WTC11 (cell line): Measurements from ENCODE around the gene NOP10. TPM values are rescaled to one million over a fixed set of nuclear protein-coding genes. Genes with fewer than 3 reads are reported as not detected.
"Not testable (repeated sequence)": the region's sequence is repeated elsewhere in the genome, so short reads cannot be mapped to it uniquely, and the experiment has no call there.

ENCODE experiments used
- ATAC-seq: fragments of 200-7000 bp; cut with Tn5 transposase; 2 replicates; pipeline ENCODE4 v1.10.0; 2021; ENCODE audit warnings: mild to moderate bottlenecking, moderate library complexity
- CTCF ChIA-PET: fragments of 300-600 bp; sonication (Branson Sonifier 250); formaldehyde crosslinking; loops from one replicate; lab custom pipeline; 2021; ENCODE audit warnings: antibody characterized with exemption; lab: Charles Lee
- POLR2A ChIA-PET: fragments of 350-600 bp; sonication (Branson Sonifier 250); formaldehyde crosslinking; loops from one replicate; lab custom pipeline; 2021; ENCODE audit warnings: antibody characterized with exemption; lab: Charles Lee
- DNase-seq: peaks from one replicate; pipeline ENCODE4 v3.0.0; 2021; ENCODE audit warnings: low spot score
- H3K27ac Mint-ChIP-seq: 2 replicates; pipeline ENCODE4 v1.8.0; 2021; ENCODE audit warnings: mixed read lengths
- H3K27me3 Mint-ChIP-seq: 2 replicates; pipeline ENCODE4 v1.8.0; 2021; ENCODE audit warnings: low read depth, mild to moderate bottlenecking, moderate library complexity, mixed read lengths
- H3K36me3 Mint-ChIP-seq: 2 replicates; pipeline ENCODE4 v1.8.0; 2021; ENCODE audit warnings: mixed read lengths
- H3K4me1 Mint-ChIP-seq: 2 replicates; pipeline ENCODE4 v1.8.0; 2022; ENCODE audit warnings: mixed read lengths
- H3K4me3 Mint-ChIP-seq: 2 replicates; pipeline ENCODE4 v1.8.0; 2021; ENCODE audit warnings: mild to moderate bottlenecking, moderate library complexity, mixed read lengths
- H3K9me3 Mint-ChIP-seq: 2 replicates; pipeline ENCODE4 v1.8.0; 2021; ENCODE audit warnings: mixed read lengths
- CBFB ChIP-seq: sonication (generic); formaldehyde crosslinking; IDR thresholded peaks from 2 replicates; pipeline ENCODE4 v1.8.1; 2022; ENCODE audit warnings: mild to moderate bottlenecking, low read depth, missing genetic modification reagents
- CREM ChIP-seq: sonication (generic); formaldehyde crosslinking; IDR thresholded peaks from 2 replicates; pipeline ENCODE4 v1.8.1; 2022; ENCODE audit warnings: mild to moderate bottlenecking, missing genetic modification reagents, moderate library complexity
- ELF4 ChIP-seq: sonication (generic); formaldehyde crosslinking; IDR thresholded peaks from 2 replicates; pipeline ENCODE4 v1.8.1; 2022; ENCODE audit warnings: low read depth, mild to moderate bottlenecking, moderate library complexity, missing genetic modification reagents
- EMX1 ChIP-seq: fragments of 250-450 bp; sonication (Bioruptor Pico); IDR thresholded peaks from 2 replicates; pipeline ENCODE4 v1.8.0; 2021; ENCODE audit warnings: mild to moderate bottlenecking
- IRF2 ChIP-seq: sonication (generic); formaldehyde crosslinking; IDR thresholded peaks from 2 replicates; pipeline ENCODE4 v1.8.0; 2022; ENCODE audit warnings: low read depth, missing genetic modification reagents, borderline replicate concordance
- JAZF1 ChIP-seq: fragments of 250-450 bp; sonication (Bioruptor Pico); IDR thresholded peaks from 2 replicates; pipeline ENCODE4 v1.9.0; 2021; ENCODE audit warnings: moderate library complexity, mild to moderate bottlenecking, inconsistent platforms
- MYBL2 ChIP-seq: sonication (generic); formaldehyde crosslinking; IDR thresholded peaks from 2 replicates; pipeline ENCODE4 v1.8.1; 2023; ENCODE audit warnings: mild to moderate bottlenecking, moderate library complexity, missing genetic modification reagents
- NFYB ChIP-seq: sonication (generic); formaldehyde crosslinking; conservative IDR thresholded peaks from 2 replicates; pipeline ENCODE4 v1.8.0; 2022; ENCODE audit warnings: low read depth, missing genetic modification reagents
- NR1H2 ChIP-seq: sonication (generic); formaldehyde crosslinking; IDR thresholded peaks from 2 replicates; pipeline ENCODE4 v1.9.0; 2021; ENCODE audit warnings: mild to moderate bottlenecking, moderate library complexity, missing genetic modification reagents
- NR2C2 ChIP-seq: sonication (generic); formaldehyde crosslinking; IDR thresholded peaks from 2 replicates; pipeline ENCODE4 v1.8.0; 2022; ENCODE audit warnings: mild to moderate bottlenecking, missing genetic modification reagents
- OVOL2 ChIP-seq: fragments of 250-450 bp; sonication (Bioruptor Pico); IDR thresholded peaks from 2 replicates; pipeline ENCODE4 v1.9.0; 2021; ENCODE audit warnings: mild to moderate bottlenecking, borderline replicate concordance
- PRRX2 ChIP-seq: fragments of 250-450 bp; sonication (Bioruptor Pico); IDR thresholded peaks from 2 replicates; pipeline ENCODE4 v1.8.0; 2021; ENCODE audit warnings: mild to moderate bottlenecking
- TEAD1 ChIP-seq: sonication (generic); formaldehyde crosslinking; IDR thresholded peaks from 2 replicates; pipeline ENCODE4 v1.8.0; 2022; ENCODE audit warnings: mild to moderate bottlenecking, missing genetic modification reagents
- TP53 ChIP-seq: sonication (generic); formaldehyde crosslinking; IDR thresholded peaks from 2 replicates; pipeline ENCODE4 v1.8.1; 2023; ENCODE audit warnings: mild to moderate bottlenecking, missing genetic modification reagents
- ZBTB21 ChIP-seq: sonication (generic); formaldehyde crosslinking; IDR thresholded peaks from 2 replicates; pipeline ENCODE4 v1.8.1; 2023; ENCODE audit warnings: mild to moderate bottlenecking, missing genetic modification reagents, borderline replicate concordance
- ZNF121 ChIP-seq: sonication (generic); formaldehyde crosslinking; IDR thresholded peaks from 2 replicates; pipeline ENCODE4 v1.8.0; 2023; ENCODE audit warnings: missing genetic modification reagents
- ZNF263 ChIP-seq: sonication (generic); formaldehyde crosslinking; IDR thresholded peaks from 2 replicates; pipeline ENCODE4 v1.8.1; 2022; ENCODE audit warnings: low read depth, mild to moderate bottlenecking, moderate library complexity, missing genetic modification reagents
- ZNF396 ChIP-seq: fragments of 250-450 bp; sonication (Bioruptor Pico); IDR thresholded peaks from 2 replicates; pipeline ENCODE4 v1.8.0; 2021; ENCODE audit warnings: mild to moderate bottlenecking, moderate library complexity, borderline replicate concordance
- ZNF423 ChIP-seq: fragments of 250-450 bp; sonication (Bioruptor Pico); IDR thresholded peaks from 2 replicates; pipeline ENCODE4 v2.1.2; 2022; ENCODE audit warnings: mild to moderate bottlenecking, moderate library complexity
- total RNA-seq: library from RNA; stranded (reverse); gene quantifications from 3 replicates; pipeline ENCODE4 v1.2.3, GENCODE V29; 2021
- TF ChIP-seq, protein P1 (sequence below): sonication (generic); formaldehyde crosslinking; IDR thresholded peaks from 2 replicates; pipeline ENCODE4 v1.8.0; 2023; ENCODE audit warnings: missing genetic modification reagents
- TF ChIP-seq, protein P2 (sequence below): sonication (generic); formaldehyde crosslinking; IDR thresholded peaks from 2 replicates; pipeline ENCODE4 v1.8.1; 2023; ENCODE audit warnings: mild to moderate bottlenecking, missing genetic modification reagents, borderline replicate concordance
- TF ChIP-seq, protein P3 (sequence below): sonication (generic); formaldehyde crosslinking; conservative IDR thresholded peaks from 2 replicates; pipeline ENCODE4 v1.8.1; 2023; ENCODE audit warnings: mild to moderate bottlenecking, low read depth, missing genetic modification reagents, moderate library complexity
- TF ChIP-seq, protein P4 (sequence below): sonication (generic); formaldehyde crosslinking; conservative IDR thresholded peaks from 2 replicates; pipeline ENCODE4 v1.8.1; 2022; ENCODE audit warnings: mild to moderate bottlenecking, missing genetic modification reagents
- TF ChIP-seq, protein P5 (sequence below): sonication (generic); formaldehyde crosslinking; IDR thresholded peaks from 2 replicates; pipeline ENCODE4 v1.8.0; 2022; ENCODE audit warnings: mild to moderate bottlenecking, missing genetic modification reagents

The NOP10 gene
- total RNA-seq, 1 experiment from 2014 or later: 220 TPM

DNA sequence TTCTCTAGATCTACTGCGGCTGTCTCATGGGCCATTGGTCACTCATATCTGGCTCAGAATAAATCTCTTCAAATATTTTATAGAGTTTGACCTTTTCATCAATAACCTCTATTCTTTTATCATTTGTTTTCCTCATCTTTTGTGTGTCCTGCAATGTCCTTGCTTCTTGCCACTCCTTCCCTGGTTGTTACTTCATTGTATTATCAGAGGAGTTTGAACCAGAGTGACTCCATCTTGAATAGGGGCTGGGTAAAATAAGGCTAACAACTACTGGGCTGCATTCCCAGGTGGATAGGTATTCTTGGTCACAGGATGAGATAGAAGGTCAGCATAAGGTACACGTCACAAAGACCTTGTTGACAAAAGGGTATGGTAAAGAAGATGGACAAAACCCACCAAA is 33.9 kb upstream of the NOP10 start:
- Mint-ChIP-seq H3K36me3 (peaks cover 19% of the 10 kb centered on the region), H3K27me3 (peaks cover 25% of the 10 kb centered on the region), H3K4me3 (no peak overlapping the region), H3K4me1 (peaks cover 13% of the 10 kb centered on the region), H3K27ac (no peak overlapping the region), H3K9me3 (peaks cover 29% of the 10 kb centered on the region)
- TF ChIP-seq, protein P1, sequence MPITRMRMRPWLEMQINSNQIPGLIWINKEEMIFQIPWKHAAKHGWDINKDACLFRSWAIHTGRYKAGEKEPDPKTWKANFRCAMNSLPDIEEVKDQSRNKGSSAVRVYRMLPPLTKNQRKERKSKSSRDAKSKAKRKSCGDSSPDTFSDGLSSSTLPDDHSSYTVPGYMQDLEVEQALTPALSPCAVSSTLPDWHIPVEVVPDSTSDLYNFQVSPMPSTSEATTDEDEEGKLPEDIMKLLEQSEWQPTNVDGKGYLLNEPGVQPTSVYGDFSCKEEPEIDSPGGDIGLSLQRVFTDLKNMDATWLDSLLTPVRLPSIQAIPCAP (CRISPR knock-in tag): no peak
- no peak for TF ChIP-seq ZNF263 (CRISPR knock-in tag)
- TF ChIP-seq TP53: no peak
- no peak for TF ChIP-seq TEAD1 (CRISPR knock-in tag)
- no peak for TF ChIP-seq ZNF423
- no peak for TF ChIP-seq NFYB (CRISPR knock-in tag)
- TF ChIP-seq NR1H2 (CRISPR knock-in tag): no peak
- no peak for TF ChIP-seq ZNF121 (CRISPR knock-in tag)
- no peak for TF ChIP-seq OVOL2
- TF ChIP-seq ZBTB21: no peak
- TF ChIP-seq, protein P2, sequence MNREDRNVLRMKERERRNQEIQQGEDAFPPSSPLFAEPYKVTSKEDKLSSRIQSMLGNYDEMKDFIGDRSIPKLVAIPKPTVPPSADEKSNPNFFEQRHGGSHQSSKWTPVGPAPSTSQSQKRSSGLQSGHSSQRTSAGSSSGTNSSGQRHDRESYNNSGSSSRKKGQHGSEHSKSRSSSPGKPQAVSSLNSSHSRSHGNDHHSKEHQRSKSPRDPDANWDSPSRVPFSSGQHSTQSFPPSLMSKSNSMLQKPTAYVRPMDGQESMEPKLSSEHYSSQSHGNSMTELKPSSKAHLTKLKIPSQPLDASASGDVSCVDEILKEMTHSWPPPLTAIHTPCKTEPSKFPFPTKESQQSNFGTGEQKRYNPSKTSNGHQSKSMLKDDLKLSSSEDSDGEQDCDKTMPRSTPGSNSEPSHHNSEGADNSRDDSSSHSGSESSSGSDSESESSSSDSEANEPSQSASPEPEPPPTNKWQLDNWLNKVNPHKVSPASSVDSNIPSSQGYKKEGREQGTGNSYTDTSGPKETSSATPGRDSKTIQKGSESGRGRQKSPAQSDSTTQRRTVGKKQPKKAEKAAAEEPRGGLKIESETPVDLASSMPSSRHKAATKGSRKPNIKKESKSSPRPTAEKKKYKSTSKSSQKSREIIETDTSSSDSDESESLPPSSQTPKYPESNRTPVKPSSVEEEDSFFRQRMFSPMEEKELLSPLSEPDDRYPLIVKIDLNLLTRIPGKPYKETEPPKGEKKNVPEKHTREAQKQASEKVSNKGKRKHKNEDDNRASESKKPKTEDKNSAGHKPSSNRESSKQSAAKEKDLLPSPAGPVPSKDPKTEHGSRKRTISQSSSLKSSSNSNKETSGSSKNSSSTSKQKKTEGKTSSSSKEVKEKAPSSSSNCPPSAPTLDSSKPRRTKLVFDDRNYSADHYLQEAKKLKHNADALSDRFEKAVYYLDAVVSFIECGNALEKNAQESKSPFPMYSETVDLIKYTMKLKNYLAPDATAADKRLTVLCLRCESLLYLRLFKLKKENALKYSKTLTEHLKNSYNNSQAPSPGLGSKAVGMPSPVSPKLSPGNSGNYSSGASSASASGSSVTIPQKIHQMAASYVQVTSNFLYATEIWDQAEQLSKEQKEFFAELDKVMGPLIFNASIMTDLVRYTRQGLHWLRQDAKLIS (CRISPR knock-in tag): no peak
- no peak for TF ChIP-seq ZNF396 (CRISPR knock-in tag)
- ChIA-PET CTCF (no interaction called here), POLR2A (interaction anchor here (0.9 kb wide), 1 partner anchor 9 kb away, joined by 3 read pairs; no protein-coding TSS in a partner anchor)
- ATAC-seq (no peak), DNase-seq (no peak)

DNA sequence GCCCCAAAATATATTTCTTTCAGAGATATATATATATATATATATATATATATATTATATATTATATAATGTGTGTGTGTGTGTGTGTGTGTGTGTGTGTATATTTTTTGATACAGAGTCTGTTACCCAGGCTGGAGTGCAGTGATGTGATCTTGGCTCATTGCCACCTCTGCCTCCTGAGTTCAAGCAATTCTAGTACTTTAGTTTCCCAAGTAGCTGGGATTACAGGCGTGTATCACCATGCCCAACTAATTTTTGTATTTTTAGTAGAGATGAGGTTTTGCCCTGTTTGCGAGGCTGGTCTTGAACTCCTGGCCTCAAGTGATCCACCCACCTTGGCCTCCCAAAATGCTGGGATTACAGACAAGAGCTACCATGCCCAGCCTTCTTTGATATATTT is 32.6 kb upstream of the NOP10 start:
- POLR2A ChIA-PET: not testable (repeated sequence)

DNA sequence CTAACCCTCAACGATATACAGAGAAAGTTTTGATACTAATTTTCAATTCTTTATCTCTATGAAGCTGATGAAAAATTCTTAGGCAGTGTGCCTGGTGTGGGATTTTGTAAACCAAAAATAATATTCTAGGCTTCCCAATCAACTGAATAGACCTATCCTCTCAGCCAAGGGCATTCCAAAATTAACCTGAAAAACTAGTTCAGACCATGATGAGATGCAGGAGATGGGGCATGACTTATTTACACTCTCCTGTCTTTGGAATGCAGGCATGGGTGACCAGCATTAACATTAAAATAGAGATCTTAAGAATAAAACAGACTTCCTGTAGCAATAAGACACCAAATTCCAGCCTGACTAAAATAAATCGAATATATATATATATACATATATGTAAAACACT is 31.9 kb upstream of the NOP10 start:
- POLR2A ChIA-PET: no interaction called here

More for the DNA sequence above, 32.6 kb upstream of the NOP10 start:
- CTCF ChIA-PET, ATAC-seq, H3K4me3 Mint-ChIP-seq, DNase-seq, H3K27ac Mint-ChIP-seq: not testable (repeated sequence)
- Mint-ChIP-seq H3K27me3 (peaks cover 25% of the 10 kb centered on the region), H3K4me1 (peaks cover 13% of the 10 kb centered on the region), H3K36me3 (peaks cover 17% of the 10 kb centered on the region), H3K9me3 (peaks cover 35% of the 10 kb centered on the region)

DNA sequence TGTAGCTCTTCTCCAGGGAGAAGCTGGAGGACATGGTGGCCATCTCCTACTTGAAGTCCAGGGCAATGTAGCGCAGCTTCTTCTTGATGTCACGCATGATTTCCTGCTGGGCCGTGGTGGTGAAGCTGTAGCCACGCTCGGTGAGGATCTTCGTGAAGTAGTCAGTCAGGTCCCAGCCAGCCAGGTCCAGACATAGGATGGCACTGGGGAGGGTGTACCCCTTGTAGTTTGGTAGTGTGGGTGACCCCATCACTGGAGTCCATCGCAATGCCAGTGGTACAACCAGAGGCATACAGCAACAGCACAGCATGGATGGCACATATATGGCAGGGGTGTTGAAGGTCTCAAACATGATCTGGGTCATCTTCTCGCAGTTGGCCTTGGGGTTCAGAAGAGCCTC is 31.0 kb upstream of the NOP10 start:
- ChIA-PET POLR2A (no interaction called here), CTCF (no interaction called here)
- peaks cover 17% of the 10 kb centered on the region for H3K36me3 Mint-ChIP-seq
- H3K9me3 Mint-ChIP-seq: peaks cover 35% of the 10 kb centered on the region
- H3K27me3 Mint-ChIP-seq: peaks cover 25% of the 10 kb centered on the region
- ATAC-seq (no peak), DNase-seq (no peak)
- no peak overlapping the region for H3K27ac Mint-ChIP-seq
- peaks cover 13% of the 10 kb centered on the region for H3K4me1 Mint-ChIP-seq
- H3K4me3 Mint-ChIP-seq: no peak overlapping the region
- TF ChIP-seq, protein P3, sequence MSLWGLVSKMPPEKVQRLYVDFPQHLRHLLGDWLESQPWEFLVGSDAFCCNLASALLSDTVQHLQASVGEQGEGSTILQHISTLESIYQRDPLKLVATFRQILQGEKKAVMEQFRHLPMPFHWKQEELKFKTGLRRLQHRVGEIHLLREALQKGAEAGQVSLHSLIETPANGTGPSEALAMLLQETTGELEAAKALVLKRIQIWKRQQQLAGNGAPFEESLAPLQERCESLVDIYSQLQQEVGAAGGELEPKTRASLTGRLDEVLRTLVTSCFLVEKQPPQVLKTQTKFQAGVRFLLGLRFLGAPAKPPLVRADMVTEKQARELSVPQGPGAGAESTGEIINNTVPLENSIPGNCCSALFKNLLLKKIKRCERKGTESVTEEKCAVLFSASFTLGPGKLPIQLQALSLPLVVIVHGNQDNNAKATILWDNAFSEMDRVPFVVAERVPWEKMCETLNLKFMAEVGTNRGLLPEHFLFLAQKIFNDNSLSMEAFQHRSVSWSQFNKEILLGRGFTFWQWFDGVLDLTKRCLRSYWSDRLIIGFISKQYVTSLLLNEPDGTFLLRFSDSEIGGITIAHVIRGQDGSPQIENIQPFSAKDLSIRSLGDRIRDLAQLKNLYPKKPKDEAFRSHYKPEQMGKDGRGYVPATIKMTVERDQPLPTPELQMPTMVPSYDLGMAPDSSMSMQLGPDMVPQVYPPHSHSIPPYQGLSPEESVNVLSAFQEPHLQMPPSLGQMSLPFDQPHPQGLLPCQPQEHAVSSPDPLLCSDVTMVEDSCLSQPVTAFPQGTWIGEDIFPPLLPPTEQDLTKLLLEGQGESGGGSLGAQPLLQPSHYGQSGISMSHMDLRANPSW (CRISPR knock-in tag): no peak
- TF ChIP-seq CBFB (CRISPR knock-in tag): no peak
- TF ChIP-seq CREM (CRISPR knock-in tag): no peak
- no peak for TF ChIP-seq PRRX2 (CRISPR knock-in tag)
- TF ChIP-seq, protein P4, sequence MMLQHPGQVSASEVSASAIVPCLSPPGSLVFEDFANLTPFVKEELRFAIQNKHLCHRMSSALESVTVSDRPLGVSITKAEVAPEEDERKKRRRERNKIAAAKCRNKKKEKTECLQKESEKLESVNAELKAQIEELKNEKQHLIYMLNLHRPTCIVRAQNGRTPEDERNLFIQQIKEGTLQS (CRISPR knock-in tag): no peak
- no peak for TF ChIP-seq JAZF1 (CRISPR knock-in tag)
- TF ChIP-seq, protein P5, sequence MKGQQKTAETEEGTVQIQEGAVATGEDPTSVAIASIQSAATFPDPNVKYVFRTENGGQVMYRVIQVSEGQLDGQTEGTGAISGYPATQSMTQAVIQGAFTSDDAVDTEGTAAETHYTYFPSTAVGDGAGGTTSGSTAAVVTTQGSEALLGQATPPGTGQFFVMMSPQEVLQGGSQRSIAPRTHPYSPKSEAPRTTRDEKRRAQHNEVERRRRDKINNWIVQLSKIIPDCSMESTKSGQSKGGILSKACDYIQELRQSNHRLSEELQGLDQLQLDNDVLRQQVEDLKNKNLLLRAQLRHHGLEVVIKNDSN: no peak

More for the DNA sequence above, 31.9 kb upstream of the NOP10 start:
- Mint-ChIP-seq H3K36me3 (peaks cover 17% of the 10 kb centered on the region), H3K27me3 (peaks cover 25% of the 10 kb centered on the region), H3K27ac (no peak overlapping the region), H3K9me3 (peaks cover 35% of the 10 kb centered on the region), H3K4me1 (peaks cover 13% of the 10 kb centered on the region), H3K4me3 (no peak overlapping the region)
- ATAC-seq (no peak), DNase-seq (no peak)
- CTCF ChIA-PET: no interaction called here
- no peak for TF ChIP-seq ZNF423
- TF ChIP-seq NR1H2 (CRISPR knock-in tag): no peak
- TF ChIP-seq NR2C2 (CRISPR knock-in tag): no peak
- no peak for TF ChIP-seq EMX1 (CRISPR knock-in tag)
- TF ChIP-seq ELF4: no peak
- no peak for TF ChIP-seq ZNF263 (CRISPR knock-in tag)
- TF ChIP-seq IRF2 (CRISPR knock-in tag): no peak
- TF ChIP-seq MYBL2: no peak
